Measurements from ENCODE around the gene ARHGEF38. TPM values are rescaled to one million over a fixed set of nuclear protein-coding genes. Genes with fewer than 3 reads are reported as not detected.

The ARHGEF38 gene
- total RNA-seq, 4 donors from 2014 or later = 0.13 to 0.29 TPM; not detected in 2

DNA sequence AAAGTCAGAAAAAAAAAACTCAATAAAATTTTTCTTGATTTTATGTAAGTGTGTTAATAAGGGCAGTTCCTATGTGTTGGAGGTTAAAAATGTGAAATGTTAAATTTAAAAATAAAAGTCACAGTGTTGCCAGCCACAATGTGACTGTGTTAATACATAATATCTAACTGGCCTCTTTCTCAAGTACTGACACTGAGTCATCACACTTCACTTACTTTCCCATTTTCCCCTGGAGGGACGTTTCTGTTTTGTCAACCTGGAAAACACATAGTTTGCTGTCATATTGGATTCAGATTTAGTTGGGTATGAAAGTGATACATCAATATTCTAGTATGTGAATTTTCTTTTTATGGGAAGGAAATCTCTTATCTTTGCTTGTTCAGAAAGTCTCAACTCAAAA is 46.4 kb downstream of the ARHGEF38 start:
- WGBS, 2 donors = 7 to 36% methylated on average over 1 of the region's 1 CpG
- intact Hi-C loops (cut with DNase I) = no loop called here
- Histone ChIP-seq H3K4me1 (peaks cover 0 to 8% (median 0%) of the 10 kb centered on the region in 3 donors), H3K27ac (no peak overlapping the region), H3K36me3 (no peaks in the 10 kb centered on the region), H3K9me3 (no peaks in the 10 kb centered on the region), H3K27me3 (no peaks in the 10 kb centered on the region), H3K4me3 (no peak overlapping the region)
- TF ChIP-seq, protein P1, sequence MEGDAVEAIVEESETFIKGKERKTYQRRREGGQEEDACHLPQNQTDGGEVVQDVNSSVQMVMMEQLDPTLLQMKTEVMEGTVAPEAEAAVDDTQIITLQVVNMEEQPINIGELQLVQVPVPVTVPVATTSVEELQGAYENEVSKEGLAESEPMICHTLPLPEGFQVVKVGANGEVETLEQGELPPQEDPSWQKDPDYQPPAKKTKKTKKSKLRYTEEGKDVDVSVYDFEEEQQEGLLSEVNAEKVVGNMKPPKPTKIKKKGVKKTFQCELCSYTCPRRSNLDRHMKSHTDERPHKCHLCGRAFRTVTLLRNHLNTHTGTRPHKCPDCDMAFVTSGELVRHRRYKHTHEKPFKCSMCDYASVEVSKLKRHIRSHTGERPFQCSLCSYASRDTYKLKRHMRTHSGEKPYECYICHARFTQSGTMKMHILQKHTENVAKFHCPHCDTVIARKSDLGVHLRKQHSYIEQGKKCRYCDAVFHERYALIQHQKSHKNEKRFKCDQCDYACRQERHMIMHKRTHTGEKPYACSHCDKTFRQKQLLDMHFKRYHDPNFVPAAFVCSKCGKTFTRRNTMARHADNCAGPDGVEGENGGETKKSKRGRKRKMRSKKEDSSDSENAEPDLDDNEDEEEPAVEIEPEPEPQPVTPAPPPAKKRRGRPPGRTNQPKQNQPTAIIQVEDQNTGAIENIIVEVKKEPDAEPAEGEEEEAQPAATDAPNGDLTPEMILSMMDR (IDR thresholded peaks at IDR 0.05) = no peak
- TF ChIP-seq POLR2A (IDR thresholded peaks at IDR 0.05) = no peak
- DNase-seq = no peak

DNA sequence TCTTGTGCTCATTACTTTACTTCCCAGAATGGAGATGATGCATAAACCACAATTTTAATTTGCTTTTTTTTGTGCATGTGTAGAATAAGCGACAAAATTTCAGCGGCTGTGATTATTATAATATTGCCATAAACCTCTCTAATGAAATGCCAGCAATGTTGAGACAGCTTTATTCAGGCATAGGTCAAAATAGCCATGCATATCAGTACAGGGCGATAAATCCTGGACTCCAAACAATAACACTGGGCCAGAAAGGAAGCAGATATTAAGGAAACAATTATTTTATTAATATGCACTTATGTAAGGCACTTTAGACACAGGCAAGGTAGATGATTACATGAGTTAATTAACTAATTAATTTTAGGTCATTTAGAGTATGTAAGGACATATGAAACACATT is 47.1 kb downstream of the ARHGEF38 start:
- intact Hi-C loops (cut with DNase I) = no loop called here
- H3K4me3 ChIP-seq = no peak overlapping the region
- H3K4me1 ChIP-seq = peaks cover 0 to 5% (median 0%) of the 10 kb centered on the region in 3 donors
- no peaks in the 10 kb centered on the region for H3K27me3 ChIP-seq
- H3K36me3 ChIP-seq = no peaks in the 10 kb centered on the region
- no peak for DNase-seq
- H3K9me3 ChIP-seq = no peaks in the 10 kb centered on the region
- H3K27ac ChIP-seq = no peak overlapping the region
- TF ChIP-seq POLR2A (IDR thresholded peaks at IDR 0.05) = no peak
- TF ChIP-seq, protein P1 (IDR thresholded peaks at IDR 0.05) = no peak
- WGBS, 2 donors = 85 to 86% methylated on average over 3 of the region's 3 CpGs

DNA sequence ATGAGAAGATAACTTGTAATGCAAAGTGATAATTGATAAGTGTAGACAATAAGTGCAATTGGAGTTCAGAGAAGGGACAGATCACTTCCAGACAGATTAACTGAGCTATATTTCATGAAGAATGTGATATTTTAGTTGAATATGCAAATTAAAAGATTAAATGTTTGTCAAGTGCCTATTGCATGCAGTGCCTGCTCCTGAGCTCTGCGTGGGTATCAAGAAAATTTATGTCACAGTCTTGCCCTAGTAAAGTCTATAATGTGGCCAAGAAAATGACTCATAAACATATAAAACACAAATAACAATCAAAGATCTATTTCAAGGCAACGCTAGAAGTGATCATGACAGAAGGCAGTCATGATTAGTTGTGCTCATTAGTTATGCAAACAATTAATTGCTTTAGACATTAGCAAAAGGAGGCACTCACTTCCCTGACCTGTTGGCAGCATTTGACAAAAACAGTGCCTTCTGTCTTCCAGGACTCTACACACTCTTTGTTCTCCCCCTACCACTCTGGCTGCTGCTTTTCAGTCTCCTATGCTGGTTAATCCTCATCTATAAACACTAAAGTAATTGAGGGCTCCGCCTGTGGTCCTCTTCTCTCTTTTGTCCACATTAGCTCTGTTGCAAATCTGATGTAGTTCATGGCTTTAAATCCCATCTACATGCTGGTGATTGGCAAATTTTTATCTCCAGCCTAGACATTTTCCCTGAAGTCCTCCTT is 47.7 kb downstream of the ARHGEF38 start:
- Histone ChIP-seq H3K27ac (no peak overlapping the region), H3K36me3 (no peaks in the 10 kb centered on the region), H3K27me3 (no peaks in the 10 kb centered on the region), H3K4me3 (no peak overlapping the region), H3K4me1 (no peaks in the 10 kb centered on the region), H3K9me3 (no peaks in the 10 kb centered on the region)
- intact Hi-C loops (cut with DNase I) = no loop called here
- WGBS, 2 donors = 80 to 87% methylated on average over 3 of the region's 3 CpGs
- TF ChIP-seq, protein P1 (IDR thresholded peaks at IDR 0.05) = no peak
- no peak for TF ChIP-seq POLR2A (IDR thresholded peaks at IDR 0.05)
- DNase-seq = no peak

DNA sequence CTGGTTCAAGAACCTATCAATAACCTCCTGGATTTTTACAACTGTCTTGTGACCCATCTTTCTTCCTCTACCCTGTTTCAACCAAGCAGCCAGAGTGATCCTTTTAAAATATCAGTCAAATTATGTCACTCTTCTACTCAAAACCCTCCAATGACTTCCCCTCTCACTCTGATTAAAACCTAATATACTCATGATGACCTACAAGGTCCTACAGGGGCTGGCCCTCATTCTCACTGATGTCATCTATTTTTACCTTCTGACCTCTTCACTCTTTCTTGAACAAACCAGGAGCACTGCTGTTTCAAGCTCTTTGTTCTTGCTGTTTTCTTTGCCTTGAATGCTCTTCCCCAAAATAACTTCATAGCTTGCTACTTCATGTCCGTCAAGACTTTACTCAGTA is 48.5 kb downstream of the ARHGEF38 start:
- 88 to 93% methylated on average over 1 of the region's 1 CpG for WGBS, 2 donors
- TF ChIP-seq, protein P1 (IDR thresholded peaks at IDR 0.05) = no peak
- TF ChIP-seq POLR2A (IDR thresholded peaks at IDR 0.05) = no peak

DNA sequence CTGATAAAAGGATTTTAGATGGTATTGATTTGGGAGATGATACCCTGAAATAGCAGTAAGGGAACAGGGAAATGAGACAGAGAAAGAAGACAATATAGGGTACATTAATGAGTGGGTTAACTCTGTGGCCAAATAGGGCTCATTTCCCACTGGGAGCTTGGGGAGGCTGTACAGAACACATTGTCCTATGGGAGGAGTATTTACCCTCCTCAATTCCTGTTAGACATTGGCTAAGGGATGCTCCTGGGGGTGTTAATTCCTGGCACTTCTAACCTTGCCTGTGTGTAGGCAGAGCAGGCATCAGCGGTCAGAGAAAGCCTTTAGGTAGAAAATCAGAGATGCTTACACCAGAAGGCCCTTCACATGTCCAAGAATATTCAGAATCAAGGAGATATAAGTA is 49.0 kb downstream of the ARHGEF38 start:
- Histone ChIP-seq H3K4me1 (peaks cover 0 to 7% (median 0%) of the 10 kb centered on the region in 3 donors), H3K27me3 (no peaks in the 10 kb centered on the region), H3K27ac (no peak overlapping the region), H3K4me3 (no peak overlapping the region), H3K36me3 (no peaks in the 10 kb centered on the region), H3K9me3 (no peaks in the 10 kb centered on the region)
- 94 to 100% methylated on average over 1 of the region's 1 CpG for WGBS, 2 donors
- no peak for DNase-seq
- intact Hi-C loops (cut with DNase I) = no loop called here
- TF ChIP-seq POLR2A (IDR thresholded peaks at IDR 0.05) = no peak

More for the DNA sequence above, 48.5 kb downstream of the ARHGEF38 start:
- H3K4me1 ChIP-seq = peaks cover 0 to 7% (median 0%) of the 10 kb centered on the region in 3 donors
- no peaks in the 10 kb centered on the region for H3K9me3 ChIP-seq
- H3K4me3 ChIP-seq = no peak overlapping the region
- DNase-seq = no peak
- H3K27ac ChIP-seq = no peak overlapping the region
- H3K27me3 ChIP-seq = no peaks in the 10 kb centered on the region
- intact Hi-C loops (cut with DNase I) = no loop called here
- H3K36me3 ChIP-seq = no peaks in the 10 kb centered on the region
